Chondrocyte (in vitro differentiated cells): ENCODE results near the gene LMBRD2. TPM values are rescaled to one million over a fixed set of nuclear protein-coding genes. Genes with fewer than 3 reads are reported as not detected.

ENCODE experiments used
- DNase-seq: peaks from one replicate; pipeline ENCODE4 v3.0.0; 2021; ENCODE audit warnings: mixed read lengths, low spot score
- H3K27ac Mint-ChIP-seq: one replicate; pipeline ENCODE4 v1.8.0; 2021; ENCODE audit warnings: mild to moderate bottlenecking, moderate library complexity, mixed read lengths; ENCODE audit not compliant: unreplicated experiment
- H3K27me3 Mint-ChIP-seq: 2 replicates; pipeline ENCODE4 v1.8.0; 2021; ENCODE audit warnings: low read depth, mixed read lengths
- H3K36me3 Mint-ChIP-seq: 2 replicates; pipeline ENCODE4 v1.8.0; 2021; ENCODE audit warnings: low read depth, mixed read lengths
- H3K4me1 Mint-ChIP-seq: 2 replicates; pipeline ENCODE4 v1.8.0; 2021; ENCODE audit warnings: low read depth, mild to moderate bottlenecking, mixed read lengths
- H3K4me3 Mint-ChIP-seq: one replicate; pipeline ENCODE4 v1.8.0; 2021; ENCODE audit warnings: mild to moderate bottlenecking, moderate library complexity, mixed read lengths; ENCODE audit not compliant: unreplicated experiment
- H3K9me3 Mint-ChIP-seq: 2 replicates; pipeline ENCODE4 v1.8.0; 2021; ENCODE audit warnings: low read depth, mixed read lengths
- total RNA-seq: library from RNA; stranded (reverse); gene quantifications from 3 replicates; pipeline ENCODE4 v1.2.1, GENCODE V29; 2021
- TF ChIP-seq, protein P1 (sequence below): fragments of 200-600 bp; sonication (generic); IDR thresholded peaks from 2 replicates; pipeline ENCODE4 v1.5.0; 2021; ENCODE audit warnings: antibody characterized with exemption, mild to moderate bottlenecking, moderate library complexity

The LMBRD2 gene
- total RNA-seq, 1 donor from 2014 or later = 11.6 TPM

DNA sequence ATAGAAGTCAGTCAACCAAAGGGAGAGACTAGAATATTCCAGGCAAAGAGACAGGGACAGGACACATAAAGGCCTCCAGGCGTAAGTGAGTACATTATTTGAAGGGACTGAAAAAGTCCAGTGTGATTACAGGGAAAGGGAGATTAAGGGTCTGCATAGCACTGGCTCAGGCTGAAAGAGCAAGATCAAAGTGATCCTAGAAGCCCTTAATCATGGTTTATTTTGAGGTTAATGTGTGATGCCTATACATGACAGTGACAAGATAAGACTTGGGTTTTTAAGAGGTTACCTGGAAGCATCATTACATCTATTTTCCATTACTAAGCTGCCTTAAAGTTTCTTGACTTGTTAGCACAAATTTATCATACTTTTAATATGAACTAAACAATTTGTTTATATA is 25.8 kb downstream of the LMBRD2 start:
- Mint-ChIP-seq H3K36me3 (peaks cover 16% of the 10 kb centered on the region), H3K27ac (no peak overlapping the region), H3K4me3 (no peak overlapping the region), H3K4me1 (no peaks in the 10 kb centered on the region), H3K27me3 (no peaks in the 10 kb centered on the region), H3K9me3 (peaks cover 7% of the 10 kb centered on the region)
- DNase-seq = no peak
- TF ChIP-seq, protein P1, sequence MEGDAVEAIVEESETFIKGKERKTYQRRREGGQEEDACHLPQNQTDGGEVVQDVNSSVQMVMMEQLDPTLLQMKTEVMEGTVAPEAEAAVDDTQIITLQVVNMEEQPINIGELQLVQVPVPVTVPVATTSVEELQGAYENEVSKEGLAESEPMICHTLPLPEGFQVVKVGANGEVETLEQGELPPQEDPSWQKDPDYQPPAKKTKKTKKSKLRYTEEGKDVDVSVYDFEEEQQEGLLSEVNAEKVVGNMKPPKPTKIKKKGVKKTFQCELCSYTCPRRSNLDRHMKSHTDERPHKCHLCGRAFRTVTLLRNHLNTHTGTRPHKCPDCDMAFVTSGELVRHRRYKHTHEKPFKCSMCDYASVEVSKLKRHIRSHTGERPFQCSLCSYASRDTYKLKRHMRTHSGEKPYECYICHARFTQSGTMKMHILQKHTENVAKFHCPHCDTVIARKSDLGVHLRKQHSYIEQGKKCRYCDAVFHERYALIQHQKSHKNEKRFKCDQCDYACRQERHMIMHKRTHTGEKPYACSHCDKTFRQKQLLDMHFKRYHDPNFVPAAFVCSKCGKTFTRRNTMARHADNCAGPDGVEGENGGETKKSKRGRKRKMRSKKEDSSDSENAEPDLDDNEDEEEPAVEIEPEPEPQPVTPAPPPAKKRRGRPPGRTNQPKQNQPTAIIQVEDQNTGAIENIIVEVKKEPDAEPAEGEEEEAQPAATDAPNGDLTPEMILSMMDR = no peak

DNA sequence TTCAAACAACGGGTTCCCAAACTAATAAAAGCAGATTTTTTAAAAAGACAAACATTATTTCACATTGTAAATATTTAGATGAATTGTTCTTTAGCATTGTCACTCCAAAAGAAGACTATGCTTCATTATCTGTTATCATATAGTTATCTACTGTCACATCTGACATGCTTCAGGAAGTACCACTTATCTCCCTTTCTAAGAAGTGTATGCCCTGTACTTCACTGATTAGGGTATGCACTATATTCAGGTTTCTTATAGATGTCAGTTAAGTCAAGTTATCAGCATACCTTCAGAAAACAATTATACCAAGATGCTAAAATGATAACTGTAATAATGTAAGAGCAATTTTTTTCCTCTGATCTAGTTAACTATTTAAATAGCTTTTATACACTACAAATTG is 40.4 kb downstream of the LMBRD2 start:
- TF ChIP-seq, protein P1 = no peak
- Mint-ChIP-seq H3K36me3 (peaks cover 21% of the 10 kb centered on the region), H3K9me3 (no peaks in the 10 kb centered on the region), H3K4me1 (no peaks in the 10 kb centered on the region), H3K27ac (no peak overlapping the region), H3K27me3 (no peaks in the 10 kb centered on the region), H3K4me3 (no peak overlapping the region)
- DNase-seq = no peak

DNA sequence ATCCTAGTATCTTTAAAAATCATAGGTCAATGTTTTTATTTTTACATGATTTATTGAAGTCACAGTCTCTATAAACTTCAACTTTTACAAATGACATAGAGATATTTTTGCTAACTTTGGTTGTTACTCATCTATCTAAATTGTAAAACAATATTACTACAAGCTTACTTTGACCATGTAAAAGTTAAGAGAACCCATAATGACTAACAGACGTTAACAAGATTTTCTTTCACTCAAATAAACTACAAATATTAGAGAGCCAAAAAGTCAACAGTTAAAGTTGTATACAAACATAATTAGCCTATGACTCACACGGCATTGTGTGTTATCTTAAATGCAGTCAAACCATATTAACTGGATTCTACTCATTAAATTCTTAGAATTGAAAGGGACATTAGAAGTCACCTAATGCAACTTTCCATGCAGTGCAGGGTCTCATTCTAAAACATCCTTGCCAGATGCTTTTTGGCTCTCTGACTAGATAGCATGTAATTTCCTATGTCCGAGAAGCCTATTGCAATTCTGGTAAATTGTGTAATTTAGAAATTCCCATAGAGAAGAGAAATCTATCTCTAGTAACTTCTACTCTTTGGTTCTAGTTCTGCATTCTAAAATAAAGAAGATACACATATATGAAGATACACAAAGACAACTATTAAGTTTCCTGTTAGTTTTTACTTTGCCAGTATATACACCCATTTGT is 42.8 kb downstream of the LMBRD2 start:
- no peaks in the 10 kb centered on the region for H3K27me3 Mint-ChIP-seq
- no peak overlapping the region for H3K27ac Mint-ChIP-seq

DNA sequence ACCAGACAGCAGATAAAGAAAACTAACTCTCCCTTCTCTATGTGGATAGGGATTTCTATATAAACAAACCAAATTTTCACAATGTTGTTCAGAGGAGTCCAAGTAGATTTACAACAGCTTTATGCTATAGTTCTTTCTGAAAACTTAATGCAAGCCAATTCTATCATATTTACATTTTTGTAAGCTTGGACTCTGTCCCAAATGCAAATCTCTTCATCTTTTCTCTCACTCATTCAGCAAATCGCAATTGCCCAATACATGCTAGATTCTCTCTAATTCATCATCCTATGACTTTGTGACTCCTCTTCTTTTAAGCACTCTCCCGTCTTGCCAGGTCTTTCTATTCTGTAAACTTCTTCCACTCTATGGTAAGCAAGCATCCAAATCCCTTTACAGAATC is 45.9 kb downstream of the LMBRD2 start:
- TF ChIP-seq, protein P1 = no peak
- Mint-ChIP-seq H3K36me3 (peaks cover 24% of the 10 kb centered on the region), H3K9me3 (no peaks in the 10 kb centered on the region), H3K4me1 (no peaks in the 10 kb centered on the region), H3K4me3 (no peak overlapping the region), H3K27ac (no peak overlapping the region), H3K27me3 (no peaks in the 10 kb centered on the region)
- DNase-seq = no peak

More for the DNA sequence above, 42.8 kb downstream of the LMBRD2 start:
- TF ChIP-seq, protein P1 = no peak
- no peak for DNase-seq
- Mint-ChIP-seq H3K9me3 (no peaks in the 10 kb centered on the region), H3K4me1 (no peaks in the 10 kb centered on the region), H3K36me3 (peaks cover 20% of the 10 kb centered on the region), H3K4me3 (no peak overlapping the region)

GRCh38 chr5:36099748-36100147 is 51.9 kb downstream of the LMBRD2 start:
- Mint-ChIP-seq H3K27ac (no peak overlapping the region), H3K36me3 (peaks cover 13% of the 10 kb centered on the region), H3K9me3 (no peaks in the 10 kb centered on the region), H3K4me3 (no peak overlapping the region), H3K4me1 (no peaks in the 10 kb centered on the region), H3K27me3 (no peaks in the 10 kb centered on the region)
- DNase-seq = no peak
- TF ChIP-seq, protein P1 = no peak
